Measurements from ENCODE around the gene ACBD6.

GRCh38 chr1:180528868-180529470 is 26.6 kb upstream of the ACBD6 start:
- TF ChIP-seq POLR2AphosphoS5 (IDR thresholded peaks at IDR 0.05; ENCODE audit: low read depth, low read length): no peak
- TF ChIP-seq, protein P1, sequence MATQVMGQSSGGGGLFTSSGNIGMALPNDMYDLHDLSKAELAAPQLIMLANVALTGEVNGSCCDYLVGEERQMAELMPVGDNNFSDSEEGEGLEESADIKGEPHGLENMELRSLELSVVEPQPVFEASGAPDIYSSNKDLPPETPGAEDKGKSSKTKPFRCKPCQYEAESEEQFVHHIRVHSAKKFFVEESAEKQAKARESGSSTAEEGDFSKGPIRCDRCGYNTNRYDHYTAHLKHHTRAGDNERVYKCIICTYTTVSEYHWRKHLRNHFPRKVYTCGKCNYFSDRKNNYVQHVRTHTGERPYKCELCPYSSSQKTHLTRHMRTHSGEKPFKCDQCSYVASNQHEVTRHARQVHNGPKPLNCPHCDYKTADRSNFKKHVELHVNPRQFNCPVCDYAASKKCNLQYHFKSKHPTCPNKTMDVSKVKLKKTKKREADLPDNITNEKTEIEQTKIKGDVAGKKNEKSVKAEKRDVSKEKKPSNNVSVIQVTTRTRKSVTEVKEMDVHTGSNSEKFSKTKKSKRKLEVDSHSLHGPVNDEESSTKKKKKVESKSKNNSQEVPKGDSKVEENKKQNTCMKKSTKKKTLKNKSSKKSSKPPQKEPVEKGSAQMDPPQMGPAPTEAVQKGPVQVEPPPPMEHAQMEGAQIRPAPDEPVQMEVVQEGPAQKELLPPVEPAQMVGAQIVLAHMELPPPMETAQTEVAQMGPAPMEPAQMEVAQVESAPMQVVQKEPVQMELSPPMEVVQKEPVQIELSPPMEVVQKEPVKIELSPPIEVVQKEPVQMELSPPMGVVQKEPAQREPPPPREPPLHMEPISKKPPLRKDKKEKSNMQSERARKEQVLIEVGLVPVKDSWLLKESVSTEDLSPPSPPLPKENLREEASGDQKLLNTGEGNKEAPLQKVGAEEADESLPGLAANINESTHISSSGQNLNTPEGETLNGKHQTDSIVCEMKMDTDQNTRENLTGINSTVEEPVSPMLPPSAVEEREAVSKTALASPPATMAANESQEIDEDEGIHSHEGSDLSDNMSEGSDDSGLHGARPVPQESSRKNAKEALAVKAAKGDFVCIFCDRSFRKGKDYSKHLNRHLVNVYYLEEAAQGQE (IDR thresholded peaks at IDR 0.05; ENCODE audit: insufficient read depth in 1 of 2, low read depth in 2 of 2, low read length in 2 of 2): no peak
- TF ChIP-seq TAF1 (IDR thresholded peaks at IDR 0.05; ENCODE audit: borderline replicate concordance, insufficient read depth, low read length): no peak
- no peak for TF ChIP-seq SIN3A (IDR thresholded peaks at IDR 0.05; ENCODE audit: borderline replicate concordance, insufficient read depth, low read length)
